GM12878 (cell line): ENCODE data around the gene PTTG2. TPM values are rescaled to one million over a fixed set of nuclear protein-coding genes. Genes with fewer than 3 reads are reported as not detected.

Experiments used
- ATAC-seq: fragments of 200-7000 bp; cut with Tn5 transposase; 3 replicates; pipeline ENCODE4 v1.9.1; 2020; ENCODE audit warnings: mild to moderate bottlenecking, moderate library complexity
- BruUV-seq: library from RNA; stranded (reverse); fragments of 400-500 nt; replicated peaks from 2 replicates; lab custom pipeline; 2021; lab: Mats Ljungman, UMichigan
- CTCF ChIA-PET: fragments of 300-600 bp; sonication (Branson Sonifier 250); formaldehyde crosslinking; extraction: SDS; loops from one replicate; lab custom pipeline; 2021; ENCODE audit warnings: inconsistent platforms; lab: Yijun Ruan, JAX
- POLR2A ChIA-PET: fragments of 350-600 bp; formaldehyde crosslinking; extraction: SDS; loops from one replicate; lab custom pipeline; 2021; ENCODE audit warnings: inconsistent platforms; lab: Charles Lee
- RAD21 ChIA-PET: fragments of 300-600 bp; sonication (Branson Sonifier 250); formaldehyde crosslinking; loops from one replicate; lab custom pipeline; 2023; ENCODE audit warnings: antibody characterized with exemption; ENCODE audit not compliant: unreplicated experiment; lab: Charles Lee
- SMC1A ChIA-PET: fragments of 300-600 bp; sonication (Branson Sonifier 250); formaldehyde crosslinking; loops from one replicate; lab custom pipeline; 2023; ENCODE audit not compliant: unreplicated experiment, uncharacterized antibody; lab: Charles Lee
- DNase-seq: peaks from one replicate; pipeline ENCODE4 v3.0.0-alpha.2; 2011; ENCODE audit warnings: low read depth, low spot score
- FAIRE-seq: peaks from 3 replicates; lab custom pipeline; 2011; peaks lifted over from hg19 to GRCh38; lab: Jason Lieb, UNC
- H2AFZ ChIP-seq: 2 replicates; pipeline ENCODE4 v1.6.0; 2011; ENCODE audit warnings: low read depth, low read length, control low read depth; ENCODE audit not compliant: control insufficient read depth
- H3K27ac ChIP-seq: 2 replicates; pipeline ENCODE4 v1.5.1; 2011; ENCODE audit warnings: control low read depth; ENCODE audit not compliant: control insufficient read depth, insufficient read depth
- H3K27me3 ChIP-seq, 2 experiments: replicated peaks in 1 of 2; 2 replicates each; pipeline versions ENCODE4 v1.6.0 to v1.6.1; 2011; ENCODE audit warnings: low read length in 1 of 2; ENCODE audit not compliant: control insufficient read depth in 2 of 2, insufficient read depth in 2 of 2
- H3K36me3 ChIP-seq, 2 experiments: 2 replicates each; pipeline ENCODE4 v1.5.1; 2011; ENCODE audit warnings: low read length in 1 of 2; ENCODE audit not compliant: control insufficient read depth in 2 of 2, insufficient read depth in 2 of 2
- H3K4me1 ChIP-seq: 2 replicates; pipeline ENCODE4 v1.6.1; 2011; ENCODE audit warnings: mild to moderate bottlenecking, low read length, moderate library complexity, mixed read lengths; ENCODE audit not compliant: control insufficient read depth, insufficient read depth
- H3K4me2 ChIP-seq: 2 replicates; pipeline ENCODE4 v1.6.0; 2011; ENCODE audit warnings: control low read depth; ENCODE audit not compliant: control insufficient read depth, insufficient read depth
- H3K4me3 ChIP-seq: fragments of 200-600 bp; sonication (generic); 2 replicates; pipeline ENCODE4 v1.5.1; 2016
- H3K79me2 ChIP-seq: 2 replicates; pipeline ENCODE4 v1.6.0; 2011; ENCODE audit warnings: low read length; ENCODE audit not compliant: control insufficient read depth, insufficient read depth
- H3K9ac ChIP-seq: 2 replicates; pipeline ENCODE4 v1.8.0; 2011; ENCODE audit warnings: low read length, control low read depth, mixed read lengths; ENCODE audit not compliant: control insufficient read depth, insufficient read depth
- H3K9me3 ChIP-seq: replicated peaks from 3 replicates; pipeline ENCODE4 v1.5.1; 2011; ENCODE audit warnings: mild to moderate bottlenecking, low read length; ENCODE audit not compliant: control insufficient read depth, insufficient read depth
- H4K20me1 ChIP-seq: 2 replicates; pipeline ENCODE4 v1.6.0; 2011; ENCODE audit not compliant: control insufficient read depth, insufficient read depth
- ATF2 ChIP-seq: IDR thresholded peaks from 2 replicates; pipeline ENCODE4 v1.6.1; 2012; ENCODE audit warnings: low read length, inconsistent platforms
- ATF7 ChIP-seq: fragments of 450-650 bp; IDR thresholded peaks from 2 replicates; pipeline ENCODE4 v1.6.1; 2016; ENCODE audit warnings: low read depth, mild to moderate bottlenecking
- CREM ChIP-seq: IDR thresholded peaks from 2 replicates; pipeline ENCODE4 v1.6.1; 2014; ENCODE audit warnings: antibody characterized with exemption, low read depth
- E2F4 ChIP-seq: IDR thresholded peaks from 2 replicates; pipeline ENCODE4 v1.6.1; 2012; ENCODE audit warnings: low read depth, low read length, improper control_type of control experiment
- FOXM1 ChIP-seq: IDR thresholded peaks from 2 replicates; pipeline ENCODE4 v1.6.1; 2012; ENCODE audit warnings: low read depth, mild to moderate bottlenecking, inconsistent platforms, low read length, moderate library complexity
- GABPA ChIP-seq: IDR thresholded peaks from 2 replicates; pipeline ENCODE4 v1.6.1; 2014; ENCODE audit warnings: antibody characterized with exemption, low read depth, mild to moderate bottlenecking, inconsistent platforms
- MLLT1 ChIP-seq: fragments of 450-650 bp; IDR thresholded peaks from 2 replicates; pipeline ENCODE4 v1.6.1; 2016; ENCODE audit warnings: mild to moderate bottlenecking
- SREBF2 ChIP-seq: IDR thresholded peaks from 2 replicates; pipeline ENCODE4 v1.6.1; 2012; ENCODE audit warnings: mild to moderate bottlenecking, low read length
- TAF1 ChIP-seq: IDR thresholded peaks from 2 replicates; pipeline ENCODE4 v1.6.1; 2011; ENCODE audit warnings: mild to moderate bottlenecking, low read depth, low read length, borderline replicate concordance
- WGBS: methylation state at CpG from one replicate; pipeline ENCODE4 v1.1.6; 2016; ENCODE audit warnings: low lambda C conversion rate; ENCODE audit not compliant: insufficient replicate concordance, insufficient coverage; ENCODE audit errors: missing lambda C conversion rate; 5-methylcytosine and 5-hydroxymethylcytosine counted together
- in situ Hi-C: fragments of 300-500 bp; cut with MboI; formaldehyde crosslinking; loops from 9 replicates; pipeline ENCODE4 v1.14.3; 2018; ENCODE audit warnings: mixed read lengths
- intact Hi-C: fragments of 100-400 bp; cut with micrococcal nuclease; formaldehyde crosslinking; loops from one replicate; pipeline ENCODE4 v1.14.2; 2022; ENCODE audit not compliant: unreplicated experiment
- polyA plus RNA-seq, 11 experiments: library from polyadenylated mRNA; depleted of rRNA in 4 of 11; unstranded in 6 of 11; stranded (reverse) in 5 of 11; fragments of >200 nt; fragmentation: Nextera tagmentation in 4 of 11; fragmentation: Illumina TruSeq in 1 of 11; extraction: Ambion mirVana in 4 of 11; extraction: Trizol in 1 of 11; gene quantifications; 1 replicate in 1 of 11; 2 replicates in 10 of 11; pipeline versions ENCODE4 v1.2.1 to v1.2.3, GENCODE V29; 2011 to 2016; ENCODE audit warnings: inconsistent platforms in 2 of 11, missing spikeins in 2 of 11, low read depth in 1 of 11
- total RNA-seq, 4 experiments: library from RNA; depleted of rRNA in 3 of 4; stranded (reverse); fragments of >200 nt in 3 of 4; fragmentation: Illumina TruSeq in 1 of 4; extraction: Trizol in 1 of 4; gene quantifications; 2 replicates each; pipeline versions ENCODE4 v1.2.1 to v1.2.3, GENCODE V29; 2013 to 2021

The PTTG2 gene
- total and polyA plus RNA-seq, 10 of the 15 experiments (the other 5 are each of a cell fraction or from before 2014, with no cell fraction given): 0.09 to 0.54 (median 0.39) TPM; not detected in 4

GRCh38 chr4:37928426-37929416 lies 31.5 kb upstream of the PTTG2 start (continued):
- no peak for TF ChIP-seq E2F4
- TF ChIP-seq TAF1: no peak
- no peak for TF ChIP-seq GABPA
- no peak for TF ChIP-seq CREM
- no peak for TF ChIP-seq ATF7
- no peak for TF ChIP-seq ATF2
- no peak for TF ChIP-seq SREBF2

GRCh38 chr4:37934096-37934495 lies 26.1 kb upstream of the PTTG2 start:
- Histone ChIP-seq H3K36me3 (no peaks in the 10 kb centered on the region; a peak in 2 of 4 replicates), H3K4me3 (no peak overlapping the region), H2AFZ (no peak overlapping the region), H3K27ac (no peak overlapping the region), H3K9me3 (no peaks in the 10 kb centered on the region; the same call in 2 of the 3 replicates), H3K4me1 (no peaks in the 10 kb centered on the region), H3K4me2 (no peak overlapping the region), H4K20me1 (no peaks in the 10 kb centered on the region), H3K27me3 (no peaks in the 10 kb centered on the region), H3K9ac (no peak overlapping the region), H3K79me2 (no peaks in the 10 kb centered on the region)
- WGBS: 98% methylated on average over 8 of the region's 8 CpGs
- no peak for TF ChIP-seq FOXM1
- no peak for TF ChIP-seq MLLT1
- in situ Hi-C loops (no loop called here), intact Hi-C loops (no loop called here)
- ChIA-PET POLR2A (no interaction called here), RAD21 (no interaction called here), SMC1A (no interaction called here), CTCF (no interaction called here)
- BruUV-seq: no TSS peak
- ATAC-seq (no peak), DNase-seq (no peak), FAIRE-seq (no peak)
